GM19025 (cell line): Measurements from ENCODE around the gene ZFYVE28.
"Not testable (repeated sequence)": the region's sequence is repeated elsewhere in the genome, so short reads cannot be mapped to it uniquely, and the experiment has no call there.

Experiments used
- ATAC-seq: cut with Tn5 transposase; IDR thresholded peaks from one replicate; pipeline ENCODE4 v1.9.1; 2021; ENCODE audit warnings: mild to moderate bottlenecking, low read depth, moderate library complexity; ENCODE audit not compliant: unreplicated experiment

ZFYVE28 gene

GRCh38 chr4:2241410-2242353, 176.8 kb downstream of the ZFYVE28 start, which contains the start of the genes HAUS3 and POLN:
HAUS3 (minus strand) TSS chr4:2242121; CDS start chr4:2240946, 1,175 bp downstream.
POLN (minus strand) TSS chr4:2242121; CDS start chr4:2229231, 12,890 bp downstream.
- ATAC-seq = peak; percentile 96

- ATAC-seq = no peak
Measured at GRCh38 chr4:2241003-2241402, 177.4 kb downstream of the ZFYVE28 start.

- ATAC-seq = no peak
Measured at GRCh38 chr4:2236944-2237666, 181.3 kb downstream of the ZFYVE28 start.

GRCh38 chr4:2231082-2231481, 187.4 kb downstream of the ZFYVE28 start:
- ATAC-seq = no peak

GRCh38 chr4:2226261-2226660, 192.2 kb downstream of the ZFYVE28 start:
- ATAC-seq = no peak

- ATAC-seq = no peak
Measured at GRCh38 chr4:2222838-2223237, 195.6 kb downstream of the ZFYVE28 start.

GRCh38 chr4:2221378-2221777, 197.1 kb downstream of the ZFYVE28 start:
- ATAC-seq = not testable (repeated sequence)

GRCh38 chr4:2220016-2220630, 198.3 kb downstream of the ZFYVE28 start:
- no peak for ATAC-seq
